ENCODE results near the gene CACNA1E. TPM values are rescaled to one million over a fixed set of nuclear protein-coding genes. Genes with fewer than 3 reads are reported as not detected.

The CACNA1E gene
- total RNA-seq, 2 donors from 2014 or later: 0.44 to 0.53 TPM

- no peaks in the 10 kb centered on the region for H3K36me3 ChIP-seq
- no peaks in the 10 kb centered on the region for H3K9me3 ChIP-seq
- no peak overlapping the region for H3K9ac ChIP-seq (ENCODE audit: low read depth in 2 of 2, low read length in 2 of 2)
- no peak for TF ChIP-seq CTCF (IDR thresholded peaks at IDR 0.05)
- intact Hi-C loops (cut with DNase I): no loop called here
- no peak overlapping the region for H3K4me3 ChIP-seq
- no peaks in the 10 kb centered on the region for H3K4me1 ChIP-seq
- no peak overlapping the region for H3K27ac ChIP-seq
- no peaks in the 10 kb centered on the region for H3K27me3 ChIP-seq
- DNase-seq: no peak
Measured at GRCh38 chr1:181802466-181802865, 319.1 kb downstream of the CACNA1E start.

GRCh38 chr1:181803421-181803820 lies 320.1 kb downstream of the CACNA1E start:
- no peak overlapping the region for H3K9ac ChIP-seq (ENCODE audit: low read depth in 2 of 2, low read length in 2 of 2)
- no peaks in the 10 kb centered on the region for H3K36me3 ChIP-seq
- no peak for TF ChIP-seq CTCF (IDR thresholded peaks at IDR 0.05)
- no peaks in the 10 kb centered on the region for H3K27me3 ChIP-seq
- no peak overlapping the region for H3K4me3 ChIP-seq
- no peaks in the 10 kb centered on the region for H3K4me1 ChIP-seq
- H3K9me3 ChIP-seq: no peaks in the 10 kb centered on the region
- intact Hi-C loops (cut with DNase I): no loop called here
- H3K27ac ChIP-seq: no peak overlapping the region
- DNase-seq: no peak

- no peaks in the 10 kb centered on the region for H3K36me3 ChIP-seq
- no peaks in the 10 kb centered on the region for H3K27me3 ChIP-seq
- H3K4me1 ChIP-seq: no peaks in the 10 kb centered on the region
- H3K27ac ChIP-seq: no peak overlapping the region
- no peak overlapping the region for H3K4me3 ChIP-seq
- H3K9me3 ChIP-seq: no peaks in the 10 kb centered on the region
- intact Hi-C loops (cut with DNase I): no loop called here
- TF ChIP-seq CTCF (IDR thresholded peaks at IDR 0.05): no peak
- no peak overlapping the region for H3K9ac ChIP-seq (ENCODE audit: low read depth in 2 of 2, low read length in 2 of 2)
- no peak for DNase-seq
Measured at GRCh38 chr1:181804989-181805388, 321.7 kb downstream of the CACNA1E start.

- no peaks in the 10 kb centered on the region for H3K27me3 ChIP-seq
- TF ChIP-seq CTCF (IDR thresholded peaks at IDR 0.05): no peak
- DNase-seq: no peak
- no peaks in the 10 kb centered on the region for H3K36me3 ChIP-seq
- intact Hi-C loops (cut with DNase I): no loop called here
- no peaks in the 10 kb centered on the region for H3K4me1 ChIP-seq
- H3K9ac ChIP-seq (ENCODE audit: low read depth in 2 of 2, low read length in 2 of 2): no peak overlapping the region
- H3K27ac ChIP-seq: no peak overlapping the region
- H3K4me3 ChIP-seq: no peak overlapping the region
- H3K9me3 ChIP-seq: no peaks in the 10 kb centered on the region
Measured at GRCh38 chr1:181806746-181807145, 323.4 kb downstream of the CACNA1E start.

GRCh38 chr1:181807251-181807650 lies 323.9 kb downstream of the CACNA1E start:
- H3K36me3 ChIP-seq: no peaks in the 10 kb centered on the region
- no peak overlapping the region for H3K9ac ChIP-seq (ENCODE audit: low read depth in 2 of 2, low read length in 2 of 2)
- H3K27me3 ChIP-seq: no peaks in the 10 kb centered on the region
- intact Hi-C loops (cut with DNase I): no loop called here
- H3K4me1 ChIP-seq: no peaks in the 10 kb centered on the region
- no peaks in the 10 kb centered on the region for H3K9me3 ChIP-seq
- DNase-seq: no peak
- no peak overlapping the region for H3K27ac ChIP-seq
- TF ChIP-seq CTCF (IDR thresholded peaks at IDR 0.05): no peak
- no peak overlapping the region for H3K4me3 ChIP-seq
